GM21423 (cell line): ENCODE results near the gene PIBF1.
A peak's percentile ranks its signal among the peaks of the same experiment; 100 is the strongest.
"Not testable (repeated sequence)": the region's sequence is repeated elsewhere in the genome, so short reads cannot be mapped to it uniquely, and the experiment has no call there.

Source experiments
- ATAC-seq: cut with Tn5 transposase; IDR thresholded peaks from one replicate; pipeline ENCODE4 v1.9.1; 2021; ENCODE audit warnings: mild to moderate bottlenecking, moderate library complexity; ENCODE audit not compliant: unreplicated experiment

Gene PIBF1

GRCh38 chr13:72820156-72820897 is 38.4 kb downstream of the PIBF1 start:
- no peak for ATAC-seq

- no peak for ATAC-seq
These were observed 39.0 kb downstream of the PIBF1 start for GRCh38 chr13:72820898-72821279.

GRCh38 chr13:72823081-72823480 is 41.1 kb downstream of the PIBF1 start:
- no peak for ATAC-seq

GRCh38 chr13:72823724-72824123 is 41.8 kb downstream of the PIBF1 start:
- ATAC-seq = no peak

- no peak for ATAC-seq
These were observed 52.7 kb downstream of the PIBF1 start for GRCh38 chr13:72834601-72835000.

- ATAC-seq = peak; percentile 91
These were observed 58.0 kb downstream of the PIBF1 start for GRCh38 chr13:72839831-72840426.

- ATAC-seq = no peak
These were observed 61.1 kb downstream of the PIBF1 start for GRCh38 chr13:72842991-72843390.

- not testable (repeated sequence) for ATAC-seq
These were observed 63.2 kb downstream of the PIBF1 start for GRCh38 chr13:72845148-72845547.

- ATAC-seq = no peak
These were observed 67.6 kb downstream of the PIBF1 start for GRCh38 chr13:72849571-72849970.

GRCh38 chr13:72850959-72851677 is 69.2 kb downstream of the PIBF1 start:
- no peak for ATAC-seq

- no peak for ATAC-seq
These were observed 69.7 kb downstream of the PIBF1 start for GRCh38 chr13:72851678-72852014.

GRCh38 chr13:72852207-72852606 is 70.3 kb downstream of the PIBF1 start:
- no peak for ATAC-seq

- ATAC-seq = no peak
These were observed 71.1 kb downstream of the PIBF1 start for GRCh38 chr13:72853000-72853399.

GRCh38 chr13:72864142-72865011 is 82.4 kb downstream of the PIBF1 start:
- peak; percentile 87 for ATAC-seq

GRCh38 chr13:72868229-72868628 is 86.3 kb downstream of the PIBF1 start:
- ATAC-seq = no peak

GRCh38 chr13:72875233-72875632 is 93.3 kb downstream of the PIBF1 start:
- ATAC-seq = no peak

- no peak for ATAC-seq
These were observed 102.2 kb downstream of the PIBF1 start for GRCh38 chr13:72884101-72884500.

- ATAC-seq = no peak
These were observed 104.5 kb downstream of the PIBF1 start for GRCh38 chr13:72886272-72887067.

GRCh38 chr13:72889495-72889894 is 107.6 kb downstream of the PIBF1 start:
- ATAC-seq = no peak

- no peak for ATAC-seq
These were observed 108.6 kb downstream of the PIBF1 start for GRCh38 chr13:72890546-72890945.
